HG02870 (cell line): ENCODE data around the gene BBS2.
"Not testable (repeated sequence)": the region's sequence is repeated elsewhere in the genome, so short reads cannot be mapped to it uniquely, and the experiment has no call there.

Experiments used
- ATAC-seq: cut with Tn5 transposase; IDR thresholded peaks from one replicate; pipeline ENCODE4 v1.9.1; 2021; ENCODE audit warnings: mild to moderate bottlenecking, moderate library complexity; ENCODE audit not compliant: unreplicated experiment

Gene BBS2

GRCh38 chr16:56525236-56525635 lies 5.4 kb upstream of the BBS2 start:
- no peak for ATAC-seq

GRCh38 chr16:56520251-56520577 lies 390 bp upstream of the BBS2 start:
- ATAC-seq, result no peak

- ATAC-seq, result no peak
Observed at GRCh38 chr16:56518425-56518824, 1.4 kb downstream of the BBS2 start.

- no peak for ATAC-seq
Observed at GRCh38 chr16:56517206-56517605, 2.6 kb downstream of the BBS2 start.

GRCh38 chr16:56515665-56516064 lies 4.2 kb downstream of the BBS2 start:
- no peak for ATAC-seq

- no peak for ATAC-seq
Observed at GRCh38 chr16:56514845-56515244, 5.0 kb downstream of the BBS2 start.

- no peak for ATAC-seq
Observed at GRCh38 chr16:56513972-56514371, 5.9 kb downstream of the BBS2 start.

GRCh38 chr16:56513091-56513490 lies 6.7 kb downstream of the BBS2 start:
- ATAC-seq, result no peak

- no peak for ATAC-seq
Observed at GRCh38 chr16:56512025-56512424, 7.8 kb downstream of the BBS2 start.

GRCh38 chr16:56510544-56510943 lies 9.3 kb downstream of the BBS2 start:
- no peak for ATAC-seq

- no peak for ATAC-seq
Observed at GRCh38 chr16:56506941-56507340, 12.9 kb downstream of the BBS2 start.

- no peak for ATAC-seq
Observed at GRCh38 chr16:56505181-56505580, 14.6 kb downstream of the BBS2 start.

- no peak for ATAC-seq
Observed at GRCh38 chr16:56493815-56494214, 26.0 kb downstream of the BBS2 start.

GRCh38 chr16:56493126-56493525 lies 26.7 kb downstream of the BBS2 start:
- ATAC-seq, result no peak

- no peak for ATAC-seq
Observed at GRCh38 chr16:56491657-56492261, 28.1 kb downstream of the BBS2 start.

GRCh38 chr16:56488868-56489267 lies 31.0 kb downstream of the BBS2 start:
- not testable (repeated sequence) for ATAC-seq

GRCh38 chr16:56488035-56488434 lies 31.8 kb downstream of the BBS2 start:
- ATAC-seq, result no peak

GRCh38 chr16:56483394-56483793 lies 36.4 kb downstream of the BBS2 start:
- ATAC-seq, result no peak

- ATAC-seq, result no peak
Observed at GRCh38 chr16:56482683-56483236, 37.1 kb downstream of the BBS2 start.

GRCh38 chr16:56481468-56482122 lies 38.2 kb downstream of the BBS2 start:
- no peak for ATAC-seq

GRCh38 chr16:56480776-56481467 lies 38.9 kb downstream of the BBS2 start:
- ATAC-seq, result no peak

- no peak for ATAC-seq
Observed at GRCh38 chr16:56479469-56479868, 40.4 kb downstream of the BBS2 start.
